ENCODE measurements around the gene NEU1. TPM values are rescaled to one million over a fixed set of nuclear protein-coding genes. Genes with fewer than 3 reads are reported as not detected.

The NEU1 gene
- total and polyA plus RNA-seq, 10 donors: 14.0 to 60.7 (median 37.8) TPM

DNA sequence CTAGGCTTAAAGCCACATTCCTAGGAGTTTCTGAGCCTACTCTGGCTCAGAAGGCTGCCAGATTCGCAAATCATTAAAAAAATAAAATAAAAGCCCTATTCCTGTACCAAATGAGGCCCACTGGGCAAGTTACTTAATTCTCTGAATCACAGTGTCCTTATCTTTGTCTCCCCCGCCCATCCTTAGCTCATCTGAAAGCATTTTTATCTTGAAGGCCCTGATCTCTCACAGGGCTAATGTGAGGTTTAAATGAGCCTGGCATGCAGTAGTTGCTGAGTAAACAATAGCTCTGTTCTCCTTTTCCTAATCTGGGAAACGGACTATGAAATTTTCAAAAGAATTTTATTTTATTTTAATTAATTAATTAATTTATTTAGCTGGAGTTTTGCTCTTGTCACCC is 41.3 kb upstream of the NEU1 start:
- H3K9me3 ChIP-seq: no peaks in the 10 kb centered on the region
- no peaks in the 10 kb centered on the region for H3K27me3 ChIP-seq (replicated peaks in 1 of 7)
- peaks cover 22 to 49% (median 34%) of the 10 kb centered on the region in 6 donors for H3K4me1 ChIP-seq
- H3K4me3 ChIP-seq: no peak overlapping the region
- WGBS, 5 donors: 70 to 93% (median 90%) methylated on average over 3 of the region's 3 CpGs
- TF ChIP-seq POLR2AphosphoS5 (IDR thresholded peaks at IDR 0.05) (no peak), POLR2A (IDR thresholded peaks at IDR 0.05) (no peak)
- TF ChIP-seq, protein P1, sequence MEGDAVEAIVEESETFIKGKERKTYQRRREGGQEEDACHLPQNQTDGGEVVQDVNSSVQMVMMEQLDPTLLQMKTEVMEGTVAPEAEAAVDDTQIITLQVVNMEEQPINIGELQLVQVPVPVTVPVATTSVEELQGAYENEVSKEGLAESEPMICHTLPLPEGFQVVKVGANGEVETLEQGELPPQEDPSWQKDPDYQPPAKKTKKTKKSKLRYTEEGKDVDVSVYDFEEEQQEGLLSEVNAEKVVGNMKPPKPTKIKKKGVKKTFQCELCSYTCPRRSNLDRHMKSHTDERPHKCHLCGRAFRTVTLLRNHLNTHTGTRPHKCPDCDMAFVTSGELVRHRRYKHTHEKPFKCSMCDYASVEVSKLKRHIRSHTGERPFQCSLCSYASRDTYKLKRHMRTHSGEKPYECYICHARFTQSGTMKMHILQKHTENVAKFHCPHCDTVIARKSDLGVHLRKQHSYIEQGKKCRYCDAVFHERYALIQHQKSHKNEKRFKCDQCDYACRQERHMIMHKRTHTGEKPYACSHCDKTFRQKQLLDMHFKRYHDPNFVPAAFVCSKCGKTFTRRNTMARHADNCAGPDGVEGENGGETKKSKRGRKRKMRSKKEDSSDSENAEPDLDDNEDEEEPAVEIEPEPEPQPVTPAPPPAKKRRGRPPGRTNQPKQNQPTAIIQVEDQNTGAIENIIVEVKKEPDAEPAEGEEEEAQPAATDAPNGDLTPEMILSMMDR (IDR thresholded peaks at IDR 0.05 in 8 of 11, conservative IDR thresholded peaks at IDR 0.05 in 3 of 11): no peak
- no peak for DNase-seq
- intact Hi-C loops (cut with DNase I; ENCODE audit: low total_unique reads): no loop called here
- H3K27ac ChIP-seq: no peak overlapping the region
- no peaks in the 10 kb centered on the region for H3K36me3 ChIP-seq

DNA sequence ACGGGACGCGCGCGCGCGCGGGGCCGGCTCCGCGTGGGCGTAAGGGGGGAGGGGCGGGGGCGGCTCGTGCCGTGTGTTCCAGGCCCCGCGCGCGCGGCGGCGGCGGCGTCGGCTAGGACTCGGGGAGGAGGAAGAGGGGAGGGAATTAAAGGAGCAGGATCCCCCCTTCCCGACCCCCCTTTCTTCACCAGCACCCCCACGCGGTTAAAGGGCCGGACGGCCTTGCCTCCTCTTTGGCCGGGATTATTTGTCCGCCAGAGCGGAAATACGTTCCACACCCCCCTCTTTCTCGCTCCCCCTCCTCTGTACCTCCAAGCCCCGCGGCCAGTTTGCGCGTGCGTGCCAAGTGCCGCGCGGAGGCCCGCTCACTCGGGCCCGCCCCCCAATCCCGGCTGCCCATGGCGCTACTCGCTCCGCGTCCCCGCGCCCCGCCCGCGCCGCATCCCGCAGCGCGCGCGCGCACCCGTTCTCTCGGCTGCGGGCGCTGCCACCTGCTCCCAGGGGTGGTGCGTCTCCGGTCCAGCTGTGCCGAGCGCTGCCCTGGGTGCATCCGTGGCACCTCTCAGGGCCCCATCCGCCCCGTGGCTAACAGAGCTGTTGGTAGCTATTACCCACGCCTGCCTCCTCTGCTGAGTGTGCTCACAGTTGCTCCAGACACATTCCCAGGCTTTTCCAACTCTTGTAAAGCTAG is 39.5 kb upstream of the NEU1 start, which contains the start of gene ZBTB12:
Gene ZBTB12, minus strand, starts transcription at position 134 of the 691 bp plus-strand sequence. CDS start 781 bp downstream, outside the sequence.
- Histone ChIP-seq H3K36me3 (no peaks in the 10 kb centered on the region), H3K4me1 (peaks cover 28 to 55% (median 44%) of the 10 kb centered on the region in 6 donors), H3K4me3 (peak within 1 kb of the TSS; percentile 42 to 88 (median 63)), H3K9me3 (no peaks in the 10 kb centered on the region), H3K27me3 (replicated peaks in 1 of 7) (no peaks in the 10 kb centered on the region), H3K27ac (peak within 1 kb of the TSS; percentile 53 to 92 (median 82))
- intact Hi-C loops (cut with DNase I; ENCODE audit: low total_unique reads): no loop called here
- peak; percentile 96 for DNase-seq
- peak; percentile 86 to 89 (median 87) for TF ChIP-seq POLR2AphosphoS5 (IDR thresholded peaks at IDR 0.05)
- TF ChIP-seq POLR2A (IDR thresholded peaks at IDR 0.05): peak in 1 of 3 donors; percentile 1
- TF ChIP-seq, protein P1 (IDR thresholded peaks at IDR 0.05 in 8 of 11, conservative IDR thresholded peaks at IDR 0.05 in 3 of 11): no peak
- WGBS, 5 donors: 0 to 1% (median 1%) methylated on average over 45 to 76 of the region's 77 CpGs

- DNase-seq: peak; percentile 91
- WGBS, 5 donors: 0 to 4% (median 2%) methylated on average over 27 to 45 of the region's 45 CpGs
- H3K4me1 ChIP-seq: peaks cover 33 to 60% (median 49%) of the 10 kb centered on the region in 6 donors
- peak overlapping the region; percentile 42 to 88 (median 63) for H3K4me3 ChIP-seq
- TF ChIP-seq POLR2AphosphoS5 (IDR thresholded peaks at IDR 0.05): peak in 2 of 3 donors; percentile 44 to 63
- TF ChIP-seq POLR2A (IDR thresholded peaks at IDR 0.05): no peak
- no peaks in the 10 kb centered on the region for H3K27me3 ChIP-seq (replicated peaks in 1 of 7)
- no peaks in the 10 kb centered on the region for H3K9me3 ChIP-seq
- no peaks in the 10 kb centered on the region for H3K36me3 ChIP-seq
- intact Hi-C loops (cut with DNase I; ENCODE audit: low total_unique reads): no loop called here
- peak overlapping the region; percentile 53 to 92 (median 82) for H3K27ac ChIP-seq
Measured at GRCh38 chr6:31901415-31901952, 38.9 kb upstream of the NEU1 start.

DNA sequence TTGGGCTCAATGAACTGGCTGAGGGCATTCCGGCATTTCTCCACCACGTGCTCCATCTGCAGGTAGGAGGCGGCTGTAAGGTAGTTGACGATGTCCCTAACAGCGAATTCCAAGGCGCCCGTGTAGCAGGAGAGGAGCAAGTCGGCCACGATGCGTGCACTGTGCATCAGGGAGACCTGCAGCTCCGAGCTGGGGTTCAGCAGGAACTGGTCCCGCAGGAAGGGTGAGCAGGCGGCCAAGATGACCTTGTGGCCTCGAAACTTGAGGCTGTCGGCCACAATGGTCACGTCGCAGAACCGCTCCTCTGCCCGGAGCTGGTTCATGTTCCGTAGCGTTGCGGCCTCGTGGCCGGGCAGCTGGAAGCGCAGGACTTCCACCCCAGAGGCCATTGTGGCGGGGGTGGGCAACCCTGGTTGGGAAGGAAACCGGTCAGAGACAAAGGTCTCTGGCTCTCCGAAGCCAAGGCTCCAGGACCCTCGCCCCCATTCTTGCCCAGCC is 38.3 kb upstream of the NEU1 start:
- Histone ChIP-seq H3K9me3 (no peaks in the 10 kb centered on the region), H3K4me3 (peak overlapping the region in 7 of 8 donors; percentile 44 to 88 (median 65)), H3K4me1 (peaks cover 35 to 65% (median 54%) of the 10 kb centered on the region in 6 donors), H3K27ac (peak overlapping the region; percentile 53 to 92 (median 82)), H3K27me3 (replicated peaks in 1 of 7) (no peaks in the 10 kb centered on the region), H3K36me3 (peaks cover 0 to 4% (median 0%) of the 10 kb centered on the region in 6 donors)
- DNase-seq: peak; percentile 83
- WGBS, 5 donors: 60 to 67% (median 63%) methylated on average over 25 to 29 of the region's 29 CpGs
- peak in 2 of 3 donors; percentile 58 to 67 for TF ChIP-seq POLR2AphosphoS5 (IDR thresholded peaks at IDR 0.05)
- TF ChIP-seq, protein P1 (IDR thresholded peaks at IDR 0.05 in 8 of 11, conservative IDR thresholded peaks at IDR 0.05 in 3 of 11): no peak
- intact Hi-C loops (cut with DNase I; ENCODE audit: low total_unique reads): no loop called here

Measured in spleen (tissue), 11 donors.